Keratinocyte (primary cell): ENCODE results near the gene RHBDD1. TPM values are rescaled to one million over a fixed set of nuclear protein-coding genes. Genes with fewer than 3 reads are reported as not detected.

Source experiments
- DNase-seq: peaks from one replicate; pipeline ENCODE4 v3.0.0-alpha.2; 2011; ENCODE audit warnings: low read depth, missing footprints, low spot score
- FAIRE-seq: peaks from 2 replicates; lab custom pipeline; 2011; peaks lifted over from hg19 to GRCh38; lab: Jason Lieb, UNC
- H2AFZ ChIP-seq: 2 replicates; pipeline ENCODE4 v1.6.0; 2012; ENCODE audit warnings: low read length, control low read depth, inconsistent platforms; ENCODE audit not compliant: control insufficient read depth
- H3K27ac ChIP-seq: 2 replicates; pipeline ENCODE4 v1.5.1; 2011; ENCODE audit warnings: low read length; ENCODE audit not compliant: control insufficient read depth, insufficient read depth
- H3K27me3 ChIP-seq: 3 replicates; pipeline ENCODE4 v1.6.0; 2011; ENCODE audit warnings: low read length; ENCODE audit not compliant: control insufficient read depth, insufficient read depth; ENCODE audit errors: extremely low read depth
- H3K36me3 ChIP-seq, 2 experiments: 2 replicates in 1 of 2; 3 replicates in 1 of 2; pipeline ENCODE4 v1.5.1; 2011; ENCODE audit warnings: low read length in 2 of 2, mild to moderate bottlenecking in 1 of 2; ENCODE audit not compliant: control insufficient read depth in 2 of 2, insufficient read depth in 2 of 2; ENCODE audit errors: extremely low read depth in 1 of 2
- H3K4me1 ChIP-seq: 3 replicates; pipeline ENCODE4 v1.5.1; 2011; ENCODE audit warnings: low read length; ENCODE audit not compliant: control insufficient read depth, insufficient read depth; ENCODE audit errors: extremely low read depth
- H3K4me2 ChIP-seq: 3 replicates; pipeline ENCODE4 v1.6.0; 2011; ENCODE audit warnings: low read depth, low read length; ENCODE audit not compliant: control insufficient read depth, insufficient read depth; ENCODE audit errors: extremely low read depth
- H3K4me3 ChIP-seq, 3 experiments: fragments of 200-600 bp in 1 of 3; sonication (generic) in 1 of 3; 2 replicates in 2 of 3; 3 replicates in 1 of 3; pipeline ENCODE4 v1.5.1; 2011 to 2016; ENCODE audit warnings: low read length in 3 of 3, mild to moderate bottlenecking in 3 of 3, control low read depth in 2 of 3, inconsistent platforms in 1 of 3, low read depth in 1 of 3, mixed read lengths in 1 of 3, mixed run types in 1 of 3, moderate library complexity in 1 of 3; ENCODE audit not compliant: control insufficient read depth in 2 of 3, insufficient read depth in 2 of 3; ENCODE audit errors: extremely low read depth in 1 of 3
- H3K79me2 ChIP-seq: 2 replicates; pipeline ENCODE4 v1.6.0; 2012; ENCODE audit warnings: low read length; ENCODE audit not compliant: control insufficient read depth, insufficient read depth
- H3K9ac ChIP-seq: 3 replicates; pipeline ENCODE4 v1.6.0; 2011; ENCODE audit warnings: low read length; ENCODE audit not compliant: control insufficient read depth, insufficient read depth; ENCODE audit errors: extremely low read depth
- H3K9me1 ChIP-seq: 3 replicates; pipeline ENCODE4 v1.6.0; 2011; ENCODE audit warnings: low read length; ENCODE audit not compliant: control insufficient read depth, insufficient read depth; ENCODE audit errors: extremely low read depth
- H3K9me3 ChIP-seq: 2 replicates; pipeline ENCODE4 v1.5.1; 2012; ENCODE audit warnings: low read depth, low read length; ENCODE audit not compliant: control insufficient read depth
- H4K20me1 ChIP-seq: 3 replicates; pipeline ENCODE4 v1.6.0; 2011; ENCODE audit warnings: low read length; ENCODE audit not compliant: control insufficient read depth, insufficient read depth; ENCODE audit errors: extremely low read depth
- CTCF ChIP-seq, 3 experiments: IDR thresholded peaks in 1 of 3; conservative IDR thresholded peaks in 1 of 3; optimal IDR thresholded peaks in 1 of 3; 2 replicates in 2 of 3; 3 replicates in 1 of 3; pipeline versions ENCODE3 to v1.5.1; 2011; ENCODE audit warnings: low read length in 3 of 3, mild to moderate bottlenecking in 3 of 3, moderate library complexity in 2 of 3, control low read depth in 1 of 3, inconsistent platforms in 1 of 3; ENCODE audit not compliant: insufficient read depth in 2 of 3; ENCODE audit errors: extremely low read depth in 1 of 3
- EZH2 ChIP-seq: IDR thresholded peaks from one replicate; pipeline ENCODE4 v1.6.1; 2012; ENCODE audit warnings: inconsistent platforms, mild to moderate bottlenecking, low read length, moderate library complexity
- dilution Hi-C: fragments of 300-500 bp; cut with MboI; formaldehyde crosslinking; loops from one replicate; pipeline ENCODE4 v1.7.0; 2020; ENCODE audit warnings: low sequenced_read_pairs; ENCODE audit not compliant: extremely low pct_ligation_motif_present
- polyA plus RNA-seq, 5 experiments: library from polyadenylated mRNA; depleted of rRNA in 3 of 5; stranded (reverse) in 3 of 5; stranded (forward) in 1 of 5; unstranded in 1 of 5; fragments of >200 nt; gene quantifications; 1 replicate in 1 of 5; 2 replicates in 3 of 5; 3 replicates in 1 of 5; pipeline versions ENCODE4 v1.2.1 to v1.2.3, GENCODE V29; 2011 to 2012; ENCODE audit warnings: missing spikeins in 2 of 5, low read depth in 1 of 5, low replicate concordance in 1 of 5

Gene RHBDD1
- polyA plus RNA-seq, 1 donor (not counting 4 experiments of a cell fraction or from before 2014, with no cell fraction given) = 27.8 TPM

- FAIRE-seq = no peak
- Histone ChIP-seq H3K4me3 (no peak overlapping the region), H3K9me3 (no peaks in the 10 kb centered on the region), H2AFZ (no peak overlapping the region), H3K4me2 (no peak overlapping the region), H3K9me1 (no peaks in the 10 kb centered on the region), H3K4me1 (peaks cover 9% of the 10 kb centered on the region), H3K9ac (no peak overlapping the region), H3K27me3 (no peaks in the 10 kb centered on the region), H3K79me2 (no peaks in the 10 kb centered on the region), H3K27ac (no peak overlapping the region), H4K20me1 (no peaks in the 10 kb centered on the region), H3K36me3 (peaks cover 3 to 11% of the 10 kb centered on the region in 2 experiments)
- dilution Hi-C loops = no loop called here
- no peak for DNase-seq
- TF ChIP-seq EZH2 (no peak), CTCF (optimal IDR thresholded peaks at IDR 0.05 in 1 of 3, IDR thresholded peaks at IDR 0.05 in 1 of 3, conservative IDR thresholded peaks at IDR 0.05 in 1 of 3; ENCODE audit: extremely low read depth in 1 of 3, insufficient read depth in 2 of 3, low read length in 3 of 3) (no peak)
Measured at GRCh38 chr2:226868331-226869162, 32.7 kb downstream of the RHBDD1 start.

- H3K36me3 ChIP-seq = peaks cover 3 to 11% of the 10 kb centered on the region in 2 experiments
- peaks cover 9% of the 10 kb centered on the region for H3K4me1 ChIP-seq
- no peaks in the 10 kb centered on the region for H4K20me1 ChIP-seq
- DNase-seq (no peak), FAIRE-seq (no peak)
- TF ChIP-seq CTCF (optimal IDR thresholded peaks at IDR 0.05 in 1 of 3, IDR thresholded peaks at IDR 0.05 in 1 of 3, conservative IDR thresholded peaks at IDR 0.05 in 1 of 3; ENCODE audit: extremely low read depth in 1 of 3, insufficient read depth in 2 of 3, low read length in 3 of 3) (no peak), EZH2 (no peak)
- H3K9me3 ChIP-seq = no peaks in the 10 kb centered on the region
- no peak overlapping the region for H3K27ac ChIP-seq
- no peaks in the 10 kb centered on the region for H3K79me2 ChIP-seq
- H3K4me2 ChIP-seq = no peak overlapping the region
- H3K9me1 ChIP-seq = no peaks in the 10 kb centered on the region
- H3K4me3 ChIP-seq = no peak overlapping the region
- no peaks in the 10 kb centered on the region for H3K27me3 ChIP-seq
- H2AFZ ChIP-seq = no peak overlapping the region
- H3K9ac ChIP-seq = no peak overlapping the region
- dilution Hi-C loops = no loop called here
Measured at GRCh38 chr2:226869371-226869770, 33.5 kb downstream of the RHBDD1 start.
